Measurements from ENCODE around the gene PPFIA1.

Gene PPFIA1

DNA sequence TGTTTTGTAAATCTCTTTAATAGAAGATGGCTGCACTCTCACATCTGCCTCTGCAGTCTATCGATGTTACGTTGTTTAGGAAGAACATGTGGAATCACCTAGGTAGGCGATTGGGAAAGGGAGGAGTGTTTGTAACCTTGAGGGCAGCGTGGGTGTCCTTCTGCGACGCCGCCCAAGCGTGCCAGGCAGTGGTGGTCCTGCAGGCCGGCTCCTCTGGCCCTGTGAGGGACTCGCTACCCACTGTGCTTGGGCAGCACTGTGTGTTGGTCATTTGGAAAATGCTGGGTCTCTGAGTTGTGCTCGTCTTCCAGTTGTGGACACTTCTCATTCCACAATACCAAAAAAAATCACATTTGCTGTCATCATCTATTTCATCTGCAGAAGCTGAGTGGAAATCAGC lies 156.9 kb downstream of the PPFIA1 start:
- Histone ChIP-seq H3K79me2 (no peaks in the 10 kb centered on the region), H3K4me3 (ENCODE audit: low read depth, low read length) (no peak overlapping the region), H3K9me3 (ENCODE audit: control insufficient read depth, low read length) (no peaks in the 10 kb centered on the region), H3K4me2 (ENCODE audit: low read length) (no peak overlapping the region), H3K4me1 (no peaks in the 10 kb centered on the region), H3K9ac (no peak overlapping the region), H3K27me3 (ENCODE audit: control insufficient read depth, insufficient read depth, low read length) (no peaks in the 10 kb centered on the region), H2AFZ (no peak overlapping the region), H3K36me3 (ENCODE audit: control insufficient read depth, insufficient read depth, low read length) (no peaks in the 10 kb centered on the region), H3K27ac (no peak overlapping the region)
- TF ChIP-seq, protein P1, sequence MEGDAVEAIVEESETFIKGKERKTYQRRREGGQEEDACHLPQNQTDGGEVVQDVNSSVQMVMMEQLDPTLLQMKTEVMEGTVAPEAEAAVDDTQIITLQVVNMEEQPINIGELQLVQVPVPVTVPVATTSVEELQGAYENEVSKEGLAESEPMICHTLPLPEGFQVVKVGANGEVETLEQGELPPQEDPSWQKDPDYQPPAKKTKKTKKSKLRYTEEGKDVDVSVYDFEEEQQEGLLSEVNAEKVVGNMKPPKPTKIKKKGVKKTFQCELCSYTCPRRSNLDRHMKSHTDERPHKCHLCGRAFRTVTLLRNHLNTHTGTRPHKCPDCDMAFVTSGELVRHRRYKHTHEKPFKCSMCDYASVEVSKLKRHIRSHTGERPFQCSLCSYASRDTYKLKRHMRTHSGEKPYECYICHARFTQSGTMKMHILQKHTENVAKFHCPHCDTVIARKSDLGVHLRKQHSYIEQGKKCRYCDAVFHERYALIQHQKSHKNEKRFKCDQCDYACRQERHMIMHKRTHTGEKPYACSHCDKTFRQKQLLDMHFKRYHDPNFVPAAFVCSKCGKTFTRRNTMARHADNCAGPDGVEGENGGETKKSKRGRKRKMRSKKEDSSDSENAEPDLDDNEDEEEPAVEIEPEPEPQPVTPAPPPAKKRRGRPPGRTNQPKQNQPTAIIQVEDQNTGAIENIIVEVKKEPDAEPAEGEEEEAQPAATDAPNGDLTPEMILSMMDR (IDR thresholded peaks at IDR 0.05) = no peak

DNA sequence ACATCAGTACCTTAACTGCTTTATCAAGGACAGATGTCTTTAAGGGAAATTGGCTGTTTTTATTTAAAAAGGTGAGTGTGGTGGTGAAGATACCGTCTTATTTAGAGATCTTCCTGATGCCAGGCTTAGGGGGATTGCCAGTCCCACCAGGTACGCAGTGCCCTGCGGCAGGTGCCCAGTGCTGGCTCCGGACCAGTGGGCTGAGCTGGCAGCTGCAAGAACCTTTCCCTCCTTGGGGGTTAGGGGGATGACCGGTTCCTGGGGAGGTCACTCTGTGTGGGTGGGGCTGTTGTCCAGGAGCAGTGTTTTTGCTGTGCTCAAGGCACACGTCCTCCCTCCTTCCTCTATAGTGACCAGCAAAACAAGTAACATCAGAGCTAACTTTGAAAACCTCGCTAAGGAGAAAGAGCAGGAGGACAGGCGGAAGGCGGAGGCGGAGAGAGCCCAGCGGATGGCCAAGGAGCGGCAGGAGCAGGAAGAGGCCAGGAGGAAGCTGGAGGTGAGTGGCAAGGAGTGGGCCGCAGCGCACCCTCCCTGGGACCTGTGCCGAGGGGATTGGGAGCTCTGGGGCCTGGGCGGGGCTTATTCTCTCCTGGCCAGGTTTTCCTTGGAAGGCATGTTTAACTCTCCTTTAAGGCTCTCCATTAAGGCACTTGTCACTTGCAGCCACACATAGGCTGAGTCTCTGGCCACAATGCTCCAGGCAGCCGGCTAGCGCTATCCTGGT lies 158.4 kb downstream of the PPFIA1 start:
- no peak overlapping the region for H3K27ac ChIP-seq
- H3K4me2 ChIP-seq (ENCODE audit: low read length) = no peak overlapping the region
- H2AFZ ChIP-seq = no peak overlapping the region
- TF ChIP-seq, protein P1 (IDR thresholded peaks at IDR 0.05) = no peak
- no peaks in the 10 kb centered on the region for H3K4me1 ChIP-seq
- no peaks in the 10 kb centered on the region for H3K9me3 ChIP-seq (ENCODE audit: control insufficient read depth, low read length)
- H3K27me3 ChIP-seq (ENCODE audit: control insufficient read depth, insufficient read depth, low read length) = no peaks in the 10 kb centered on the region
- H3K79me2 ChIP-seq = no peaks in the 10 kb centered on the region
- H3K4me3 ChIP-seq (ENCODE audit: low read depth, low read length) = no peak overlapping the region
- H3K9ac ChIP-seq = no peak overlapping the region
- H3K36me3 ChIP-seq (ENCODE audit: control insufficient read depth, insufficient read depth, low read length) = no peaks in the 10 kb centered on the region

DNA sequence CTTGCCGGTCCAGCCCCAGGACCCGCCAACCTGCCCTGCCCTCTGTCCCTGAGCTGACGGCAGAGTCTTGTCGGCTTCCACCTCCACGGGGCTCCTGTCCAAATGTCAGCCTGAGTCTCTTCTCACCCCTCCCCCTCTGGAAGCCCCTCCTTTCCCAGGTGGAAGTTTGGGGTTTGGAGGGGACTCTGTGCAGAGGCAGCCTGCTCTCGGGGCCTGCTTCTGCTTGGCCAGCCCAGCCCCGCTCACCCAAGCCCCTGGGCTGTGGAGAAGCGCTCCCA lies 158.9 kb downstream of the PPFIA1 start:
- Histone ChIP-seq H3K27ac (no peak overlapping the region), H2AFZ (no peak overlapping the region), H3K79me2 (no peaks in the 10 kb centered on the region), H3K4me2 (ENCODE audit: low read length) (no peak overlapping the region), H3K4me3 (ENCODE audit: low read depth, low read length) (no peak overlapping the region), H3K4me1 (no peaks in the 10 kb centered on the region), H3K9ac (no peak overlapping the region), H3K27me3 (ENCODE audit: control insufficient read depth, insufficient read depth, low read length) (no peaks in the 10 kb centered on the region), H3K36me3 (ENCODE audit: control insufficient read depth, insufficient read depth, low read length) (no peaks in the 10 kb centered on the region), H3K9me3 (ENCODE audit: control insufficient read depth, low read length) (no peaks in the 10 kb centered on the region)
- TF ChIP-seq, protein P1 (IDR thresholded peaks at IDR 0.05) = no peak

DNA sequence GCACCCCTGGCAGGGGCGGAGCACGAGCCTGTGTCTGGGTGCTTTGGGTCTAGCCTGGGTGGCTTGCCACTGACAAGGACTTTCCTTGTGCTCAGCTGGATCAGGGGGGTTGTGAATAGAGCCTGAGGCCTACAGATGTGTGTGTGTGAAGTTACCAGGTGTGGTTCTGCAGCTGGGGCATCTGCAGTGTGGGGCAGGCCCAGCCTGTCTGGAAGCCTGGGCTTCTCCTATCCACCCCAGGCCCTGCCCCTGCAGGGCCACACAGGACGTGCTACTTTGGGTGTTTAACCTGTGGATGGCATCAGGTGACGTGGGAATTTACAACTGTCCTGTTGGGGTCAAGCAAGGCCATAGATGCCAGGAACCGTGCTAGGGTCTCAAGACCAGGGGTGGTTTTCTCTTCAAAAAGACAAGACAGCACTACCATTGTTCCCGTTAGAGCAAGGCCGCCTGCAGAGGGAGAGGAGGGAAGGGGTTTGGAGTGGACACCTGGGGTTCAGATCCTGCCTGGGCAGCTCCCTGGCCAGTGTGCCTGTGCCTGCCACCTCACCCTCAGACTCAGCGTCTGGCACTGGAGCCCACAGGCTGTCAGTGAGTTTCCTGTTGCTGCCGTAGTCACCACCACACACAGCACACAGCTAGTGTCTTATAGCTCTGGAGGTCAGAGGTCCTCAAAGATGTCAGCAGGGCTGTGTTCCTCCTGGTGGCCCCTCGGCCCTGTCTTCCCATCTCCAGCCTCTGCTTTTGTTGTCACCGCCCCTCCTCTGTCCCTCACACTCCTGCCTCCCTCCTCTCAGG lies 159.4 kb downstream of the PPFIA1 start:
- Histone ChIP-seq H2AFZ (no peak overlapping the region), H3K27me3 (ENCODE audit: control insufficient read depth, insufficient read depth, low read length) (no peaks in the 10 kb centered on the region), H3K79me2 (no peaks in the 10 kb centered on the region), H3K36me3 (ENCODE audit: control insufficient read depth, insufficient read depth, low read length) (no peaks in the 10 kb centered on the region), H3K9me3 (ENCODE audit: control insufficient read depth, low read length) (no peaks in the 10 kb centered on the region), H3K4me3 (ENCODE audit: low read depth, low read length) (no peak overlapping the region), H3K9ac (no peak overlapping the region), H3K4me2 (ENCODE audit: low read length) (no peak overlapping the region), H3K4me1 (no peaks in the 10 kb centered on the region), H3K27ac (no peak overlapping the region)
- TF ChIP-seq, protein P1 (IDR thresholded peaks at IDR 0.05) = no peak
